ENCODE results near the gene RARRES1.

Gene RARRES1

DNA sequence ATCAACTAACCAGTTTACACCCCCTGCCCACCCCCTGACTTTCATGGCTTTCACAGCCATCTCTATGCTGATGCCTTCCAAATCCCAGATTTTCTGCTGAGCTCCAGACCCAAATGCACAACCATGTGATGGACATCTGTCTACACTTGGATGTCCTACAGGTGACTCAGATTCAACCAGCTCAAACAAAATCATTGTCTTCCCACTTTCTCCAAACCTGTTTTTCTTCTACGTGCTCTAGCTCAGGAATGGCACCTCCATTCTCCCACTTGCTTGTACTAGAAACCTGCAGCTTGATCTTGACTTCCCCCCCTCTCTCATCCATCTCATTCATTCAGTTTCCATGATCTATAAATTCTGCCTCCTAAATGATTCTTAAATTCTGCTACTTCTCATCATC lies 34.1 kb upstream of the RARRES1 start:
- FAIRE-seq (no peak), DNase-seq (ENCODE audit: insufficient read length, low spot score) (no peak)

DNA sequence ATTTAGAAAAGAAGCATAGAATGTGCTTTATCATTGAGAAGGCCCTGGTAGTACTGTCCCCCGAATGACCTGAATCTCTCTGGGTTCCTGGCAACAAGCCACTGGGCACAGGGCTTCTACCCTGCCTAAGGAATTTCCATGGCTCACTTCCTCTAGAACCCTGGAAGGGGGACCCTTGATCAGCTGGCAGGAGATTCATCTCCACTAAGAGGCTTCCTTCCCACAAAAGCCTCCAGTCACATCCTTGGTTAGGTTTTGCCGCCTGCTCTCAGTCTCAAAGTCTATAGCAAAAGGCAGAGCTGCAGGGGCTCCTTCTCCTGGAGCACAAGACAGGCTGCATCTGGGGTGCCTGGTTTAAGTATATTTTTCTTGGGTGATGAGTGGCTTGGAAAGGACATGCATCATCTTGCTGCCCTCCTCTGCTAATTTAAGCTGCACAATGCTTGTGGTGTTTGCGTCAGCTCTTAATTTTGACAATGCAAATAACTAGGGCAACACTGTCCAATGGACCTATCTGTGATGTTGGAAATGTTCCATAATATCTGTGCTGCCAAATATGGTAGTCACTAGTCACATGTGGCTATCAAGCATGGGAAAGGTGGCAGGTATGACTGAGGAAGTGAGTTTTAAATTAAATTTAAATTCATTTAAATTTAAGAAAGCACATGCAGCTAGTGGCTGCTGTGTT lies 33.4 kb upstream of the RARRES1 start:
- FAIRE-seq (no peak), DNase-seq (ENCODE audit: insufficient read length, low spot score) (no peak)

GRCh38 chr3:158763421-158763820 lies 31.2 kb upstream of the RARRES1 start:
- no peak for DNase-seq (ENCODE audit: insufficient read length, low spot score)
- FAIRE-seq: no peak

DNA sequence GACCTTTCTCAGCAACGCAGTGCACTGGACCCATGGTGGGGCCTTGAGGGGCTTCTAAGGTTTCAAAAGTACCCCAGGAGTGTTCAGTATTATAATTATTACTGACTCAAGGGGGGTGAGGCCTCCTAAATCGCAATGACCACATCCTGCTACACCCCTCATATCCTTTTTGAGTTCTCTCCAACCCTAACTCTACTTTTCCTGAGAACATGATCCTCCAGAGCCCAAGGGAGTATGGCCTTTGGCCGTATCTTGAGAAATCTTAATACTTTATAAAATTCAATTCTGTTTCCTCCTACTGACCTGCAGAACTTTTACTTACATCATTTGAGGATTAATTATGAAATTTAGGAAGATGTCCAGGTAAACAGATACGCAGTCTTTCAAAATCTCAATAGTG lies 30.4 kb upstream of the RARRES1 start:
- no peak for FAIRE-seq
- no peak for DNase-seq (ENCODE audit: insufficient read length, low spot score)

DNA sequence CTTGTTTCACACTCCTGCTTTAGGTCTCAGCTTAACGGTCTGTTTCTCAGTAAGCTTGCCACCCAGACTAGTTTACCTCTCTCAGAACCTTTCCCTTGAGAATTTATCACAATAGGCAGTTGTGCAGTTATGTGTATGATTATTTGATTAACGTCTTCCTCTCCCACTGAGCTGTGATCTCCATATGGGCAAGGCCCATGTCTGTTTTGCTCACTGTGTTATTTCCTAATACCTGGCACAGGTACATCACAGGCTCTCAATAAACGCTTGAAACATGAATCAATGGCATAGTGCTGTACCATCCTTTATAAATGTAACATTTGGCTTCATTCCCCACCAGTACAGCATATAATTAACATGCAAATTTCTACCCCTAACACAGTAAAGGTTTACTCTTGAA lies 29.1 kb upstream of the RARRES1 start:
- no peak for DNase-seq (ENCODE audit: insufficient read length, low spot score)
- no peak for FAIRE-seq

DNA sequence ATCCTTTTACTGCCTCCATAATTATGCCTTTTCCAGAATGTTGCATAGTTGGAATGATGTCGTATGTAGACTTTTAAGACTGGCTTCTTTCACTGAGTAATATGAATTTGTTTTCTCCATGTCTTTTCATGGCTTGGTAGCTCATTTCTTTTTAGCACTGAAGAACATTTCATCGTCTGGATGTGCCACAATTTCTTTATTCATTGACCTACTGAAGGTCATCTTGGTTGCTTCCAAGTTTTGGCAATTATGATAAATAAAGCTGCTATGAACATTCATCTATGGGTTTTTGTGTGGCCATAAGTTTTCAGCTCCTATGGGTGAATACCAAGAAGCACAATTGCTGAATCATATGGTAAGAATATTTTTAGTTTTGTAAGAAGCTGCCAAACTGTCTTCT lies 23.2 kb upstream of the RARRES1 start:
- no peak for DNase-seq (ENCODE audit: insufficient read length, low spot score)

GRCh38 chr3:158753854-158754253 lies 21.6 kb upstream of the RARRES1 start:
- no peak for FAIRE-seq

More for the DNA sequence above, 23.2 kb upstream of the RARRES1 start:
- FAIRE-seq: no peak

GRCh38 chr3:158751316-158751715 lies 19.1 kb upstream of the RARRES1 start:
- no peak for FAIRE-seq
- DNase-seq (ENCODE audit: insufficient read length, low spot score): no peak

More at GRCh38 chr3:158753854-158754253, 21.6 kb upstream of the RARRES1 start:
- DNase-seq (ENCODE audit: insufficient read length, low spot score): no peak

GRCh38 chr3:158750016-158750415 lies 17.8 kb upstream of the RARRES1 start:
- no peak for FAIRE-seq
- no peak for DNase-seq (ENCODE audit: insufficient read length, low spot score)

GRCh38 chr3:158749526-158749925 lies 17.3 kb upstream of the RARRES1 start:
- DNase-seq (ENCODE audit: insufficient read length, low spot score) (no peak), FAIRE-seq (no peak)

GRCh38 chr3:158748237-158748828 lies 16.1 kb upstream of the RARRES1 start:
- FAIRE-seq: no peak
- DNase-seq (ENCODE audit: insufficient read length, low spot score): no peak

GRCh38 chr3:158747417-158747816 lies 15.2 kb upstream of the RARRES1 start:
- FAIRE-seq: no peak

GRCh38 chr3:158745551-158745950 lies 13.3 kb upstream of the RARRES1 start:
- DNase-seq (ENCODE audit: insufficient read length, low spot score) (no peak), FAIRE-seq (no peak)

More at GRCh38 chr3:158747417-158747816, 15.2 kb upstream of the RARRES1 start:
- no peak for DNase-seq (ENCODE audit: insufficient read length, low spot score)

- FAIRE-seq: no peak
- DNase-seq (ENCODE audit: insufficient read length, low spot score): no peak
These were observed 12.5 kb upstream of the RARRES1 start for GRCh38 chr3:158744567-158745288.

DNA sequence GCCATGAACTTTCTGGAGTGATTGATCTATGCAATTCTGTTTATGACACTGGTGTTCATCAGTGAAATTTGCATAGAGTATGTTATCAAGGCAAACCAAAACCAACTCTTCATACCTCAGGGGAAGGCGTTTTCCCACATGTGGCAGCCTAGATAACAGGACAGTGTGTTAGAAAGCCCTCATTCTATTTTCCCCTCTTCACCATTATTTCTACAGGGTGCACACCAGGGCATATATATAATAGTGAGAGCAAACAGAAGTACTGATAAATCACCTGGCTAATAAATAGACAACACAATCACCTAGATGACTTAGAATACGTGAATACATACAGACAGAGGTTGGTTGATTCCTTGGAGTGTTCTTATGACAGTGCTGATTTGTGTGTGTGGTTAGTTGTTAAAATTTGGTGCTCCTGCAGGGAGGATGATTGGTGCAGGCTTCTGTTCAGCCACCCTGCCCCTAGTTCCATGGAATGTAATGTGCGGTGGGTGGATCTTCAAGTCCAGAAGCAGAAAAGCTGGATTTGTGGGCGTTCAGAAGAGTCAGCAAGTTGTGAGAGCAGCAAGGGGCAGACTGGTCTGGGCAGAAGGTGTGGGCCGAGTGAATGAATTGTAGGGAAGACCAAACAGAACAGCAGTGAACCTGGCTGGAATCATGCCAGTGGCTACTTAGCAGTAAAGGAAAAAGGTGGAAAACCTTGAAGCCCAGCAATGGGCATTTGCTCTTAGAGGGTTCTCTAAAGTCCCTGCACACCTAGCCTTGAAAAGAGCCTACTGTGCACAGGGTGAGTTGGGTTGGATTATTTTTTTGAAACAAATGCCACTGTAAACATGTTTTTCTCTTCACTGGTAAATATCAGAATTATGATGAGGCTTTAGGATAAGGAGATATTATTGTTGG lies 11.7 kb upstream of the RARRES1 start:
- DNase-seq (ENCODE audit: insufficient read length, low spot score) (no peak), FAIRE-seq (no peak)

DNA sequence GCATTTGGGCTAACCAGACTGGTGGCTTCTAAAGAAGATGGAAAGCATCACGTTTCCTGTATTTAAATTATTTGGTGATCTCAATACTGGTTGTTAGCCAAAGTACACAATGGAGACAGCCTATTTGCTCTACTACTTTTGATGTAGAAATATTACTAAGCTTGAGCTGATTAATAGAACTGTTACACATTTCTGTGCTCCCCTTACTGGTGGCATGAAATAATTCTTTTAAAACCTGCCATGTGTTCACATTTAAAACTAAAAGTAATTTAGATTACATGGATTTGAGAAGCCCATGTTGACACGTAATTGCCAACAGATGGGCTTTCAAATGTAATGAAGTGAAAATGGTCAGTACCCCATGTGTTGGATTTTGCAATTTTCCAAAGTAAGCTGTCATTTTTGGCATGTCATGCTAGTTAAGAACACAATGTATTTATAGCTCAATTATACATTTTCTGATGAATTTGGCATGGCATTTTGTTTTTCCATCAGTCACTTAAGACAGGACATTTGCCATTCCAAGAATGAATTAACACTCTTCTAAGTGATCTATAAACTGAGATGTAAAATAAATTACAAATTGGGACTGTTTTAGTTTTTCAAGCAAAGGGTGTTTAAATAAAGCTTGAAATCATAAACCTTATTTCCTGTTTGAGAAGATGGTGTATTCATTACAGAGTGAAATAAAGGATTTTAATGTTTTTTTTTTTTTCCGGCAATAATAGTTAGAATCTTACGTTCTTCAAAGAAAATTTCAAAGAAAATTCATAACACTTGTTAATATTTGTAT lies 10.8 kb upstream of the RARRES1 start:
- DNase-seq (ENCODE audit: insufficient read length, low spot score) (no peak), FAIRE-seq (no peak)

DNA sequence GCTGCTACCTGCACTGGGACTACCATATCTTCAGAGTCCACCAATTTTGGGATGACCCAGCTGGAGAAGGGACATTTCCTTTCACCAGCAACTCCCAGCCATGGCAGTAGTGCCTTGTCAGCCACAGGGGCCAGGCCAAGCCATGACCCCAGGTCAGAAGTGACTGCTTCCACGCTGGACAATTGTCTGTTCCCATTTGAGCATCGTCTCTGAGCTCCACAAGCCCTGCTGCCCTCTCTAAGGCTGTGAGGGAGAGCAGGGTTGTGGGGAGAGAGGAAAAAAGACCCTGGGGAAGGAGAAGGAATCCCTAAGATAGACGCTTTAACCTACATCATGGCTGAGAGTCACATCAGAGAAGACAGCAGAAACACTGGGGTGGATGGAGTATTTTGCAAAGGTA lies 7.4 kb upstream of the RARRES1 start:
- no peak for FAIRE-seq
- DNase-seq (ENCODE audit: insufficient read length, low spot score): no peak

GRCh38 chr3:158739078-158739477 lies 6.8 kb upstream of the RARRES1 start:
- no peak for FAIRE-seq
- no peak for DNase-seq (ENCODE audit: insufficient read length, low spot score)

- FAIRE-seq: no peak
- no peak for DNase-seq (ENCODE audit: insufficient read length, low spot score)
These were observed 6.4 kb upstream of the RARRES1 start for GRCh38 chr3:158738653-158739052.

- DNase-seq (ENCODE audit: insufficient read length, low spot score): no peak
These were observed 5.8 kb upstream of the RARRES1 start for GRCh38 chr3:158737976-158738615.

More at GRCh38 chr3:158737976-158738615, 5.8 kb upstream of the RARRES1 start:
- no peak for FAIRE-seq

Measured in HTR-8/SVneo (cell line).